Ammon's horn (tissue), 1 donor: ENCODE results near the gene SCN3A.

Source experiments
- DNase-seq: peaks from one replicate; pipeline ENCODE4 v3.0.0-alpha.2; 2016; ENCODE audit warnings: low spot score

The SCN3A gene

DNA sequence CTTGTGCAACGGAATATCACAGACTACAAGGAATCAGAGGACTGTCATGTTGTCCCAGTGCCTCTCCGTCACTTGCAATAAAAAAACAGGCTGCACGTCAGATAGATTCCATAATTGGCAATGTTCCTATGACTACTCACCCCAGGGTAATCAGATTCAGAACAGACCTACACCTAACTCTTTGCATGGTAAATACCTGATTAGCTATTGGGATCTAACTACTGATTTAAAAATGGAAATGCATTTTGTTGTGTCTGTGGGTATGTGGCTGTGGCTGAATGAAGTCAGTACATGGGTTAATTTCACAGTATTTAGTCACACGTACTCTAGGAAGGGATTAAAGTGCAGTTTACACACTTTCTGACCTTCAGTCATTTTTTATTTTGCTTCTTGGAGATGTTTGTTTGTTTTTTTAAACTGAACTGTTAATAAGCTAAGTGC lies 91.7 kb downstream of the SCN3A start:
- no peak for DNase-seq

DNA sequence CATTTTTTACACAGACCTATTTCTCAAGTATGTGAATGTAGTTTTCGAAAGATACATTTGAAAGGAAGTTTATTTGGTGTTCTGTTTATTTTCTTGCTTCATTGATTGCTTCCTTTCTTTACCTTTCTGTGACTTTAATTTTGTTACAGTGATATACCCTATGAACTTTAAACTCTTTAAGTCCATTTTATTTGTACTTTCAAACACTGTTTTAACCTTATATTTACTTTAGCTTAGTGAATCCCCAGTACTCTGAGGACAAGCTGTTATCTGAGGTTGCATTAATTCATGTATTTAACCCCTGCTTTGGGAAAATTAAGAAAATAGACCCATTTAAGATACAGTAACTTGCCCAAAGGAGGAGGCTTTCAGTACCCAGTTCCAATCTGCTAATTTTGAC lies 93.5 kb downstream of the SCN3A start:
- DNase-seq: no peak

DNA sequence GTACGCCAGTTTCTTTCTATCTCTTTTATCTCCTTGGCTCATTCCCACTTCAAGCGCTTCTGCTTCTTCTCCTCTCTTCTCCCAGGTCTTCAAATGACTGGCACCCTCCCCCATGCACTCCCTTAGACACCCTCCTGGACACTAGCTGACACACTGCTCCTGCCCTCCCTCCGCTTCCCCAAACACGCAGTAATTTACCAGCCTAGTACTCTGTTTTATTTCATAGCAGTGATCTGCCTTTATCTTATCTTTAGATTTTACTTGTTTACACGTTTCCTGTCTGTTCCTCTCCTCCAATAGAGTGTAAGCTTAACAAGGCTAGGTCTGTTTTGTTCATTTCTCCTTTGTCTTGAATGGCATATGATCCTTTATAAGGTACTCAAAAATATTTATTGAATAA lies 93.9 kb downstream of the SCN3A start:
- DNase-seq: no peak

DNA sequence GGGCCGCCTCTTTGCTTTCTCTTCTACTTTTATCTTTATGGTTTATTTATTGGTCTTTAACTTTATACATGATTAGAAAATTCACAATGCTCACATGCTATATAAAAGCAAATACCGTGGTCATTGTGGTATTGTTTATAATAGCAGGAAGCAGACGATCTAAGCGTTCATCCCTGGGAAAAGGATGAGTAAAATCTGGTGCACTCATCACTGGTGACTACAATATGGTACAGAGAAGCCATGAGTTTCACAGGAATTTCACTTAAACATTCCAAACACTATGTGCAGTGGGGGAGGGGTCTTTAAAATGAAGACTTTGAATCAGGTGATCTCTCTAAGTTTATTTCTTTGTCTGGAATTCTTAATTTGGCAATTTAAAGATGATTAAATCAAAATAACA lies 97.9 kb downstream of the SCN3A start:
- DNase-seq: no peak

DNA sequence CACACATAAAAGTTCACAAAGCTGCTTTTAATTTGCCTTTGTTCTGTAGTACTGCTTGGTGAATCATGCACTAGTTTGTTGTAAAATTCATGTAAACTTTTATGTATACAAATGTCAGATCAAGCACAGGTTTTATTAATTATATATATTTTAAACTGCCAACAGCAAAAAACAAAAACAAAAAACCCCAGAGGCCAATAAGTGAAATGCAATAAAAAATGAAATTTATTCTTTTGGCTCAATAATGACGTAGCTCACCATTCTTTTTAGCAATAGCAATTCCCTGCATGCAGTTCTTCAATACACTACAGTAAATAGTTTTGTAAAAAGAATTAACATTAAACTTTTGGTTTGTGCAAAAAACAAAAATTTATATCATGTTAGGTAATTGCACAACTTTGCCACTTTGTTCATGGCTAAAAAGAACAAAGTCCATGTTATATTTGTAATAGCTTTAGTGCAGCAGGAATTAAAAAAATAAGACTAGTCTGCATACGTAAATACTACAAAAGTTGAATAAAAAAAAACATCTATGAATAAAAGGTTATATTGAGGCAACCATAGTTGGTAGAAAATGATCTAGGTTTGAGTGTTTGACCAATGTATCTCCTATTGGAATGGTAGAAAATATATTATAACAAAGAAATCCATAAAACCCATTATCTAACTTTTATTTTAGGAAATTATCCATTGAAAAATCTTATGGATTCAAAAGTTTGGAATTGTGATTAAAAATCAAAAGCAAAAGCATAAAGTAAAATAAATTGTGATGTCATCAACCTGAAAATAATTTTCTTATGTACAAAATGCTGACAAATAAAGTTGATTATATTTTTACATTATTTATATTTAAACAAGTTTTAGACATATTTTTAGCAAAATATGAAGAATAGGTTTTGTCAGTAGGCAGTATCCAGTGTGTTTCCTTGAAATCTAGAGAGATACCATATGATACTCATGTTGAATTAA lies 115.6 kb downstream of the SCN3A start:
- DNase-seq: no peak

DNA sequence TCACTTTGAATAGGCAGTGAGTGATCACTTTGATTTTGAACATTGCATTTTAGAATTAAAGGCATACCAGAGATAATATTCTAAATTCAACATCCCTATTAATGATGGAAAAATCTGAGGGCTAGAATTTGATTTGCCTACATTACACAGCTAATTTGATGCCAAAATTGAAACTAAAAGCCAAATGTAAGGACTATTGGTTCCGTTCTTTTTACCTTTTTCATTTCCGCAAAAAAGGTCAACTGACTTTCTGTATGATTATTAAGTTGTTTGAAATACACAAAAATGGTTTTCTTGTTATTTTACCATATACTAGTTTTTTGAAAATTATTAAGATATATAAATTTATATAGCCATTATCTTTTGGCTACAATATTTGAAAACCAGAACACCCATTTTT lies 117.5 kb downstream of the SCN3A start:
- DNase-seq: no peak

DNA sequence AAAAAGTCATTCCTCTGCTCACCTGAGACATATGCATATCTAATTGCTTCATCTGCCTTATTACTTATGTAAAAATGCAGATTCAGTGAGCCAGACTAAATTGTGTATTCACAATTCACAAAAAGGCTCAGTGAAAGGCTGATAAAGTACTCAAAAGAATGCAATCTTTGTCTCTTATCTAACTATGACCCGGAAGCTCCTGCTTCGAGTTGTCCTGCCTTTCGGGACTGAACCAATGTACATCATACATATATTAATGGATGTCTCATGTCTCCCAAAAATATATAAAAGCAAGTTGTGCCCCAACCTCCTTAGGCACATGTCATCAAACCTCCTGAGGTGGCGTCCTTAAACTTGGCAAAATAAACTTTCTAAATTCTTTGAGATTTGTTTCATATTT lies 120.5 kb downstream of the SCN3A start:
- DNase-seq: no peak

DNA sequence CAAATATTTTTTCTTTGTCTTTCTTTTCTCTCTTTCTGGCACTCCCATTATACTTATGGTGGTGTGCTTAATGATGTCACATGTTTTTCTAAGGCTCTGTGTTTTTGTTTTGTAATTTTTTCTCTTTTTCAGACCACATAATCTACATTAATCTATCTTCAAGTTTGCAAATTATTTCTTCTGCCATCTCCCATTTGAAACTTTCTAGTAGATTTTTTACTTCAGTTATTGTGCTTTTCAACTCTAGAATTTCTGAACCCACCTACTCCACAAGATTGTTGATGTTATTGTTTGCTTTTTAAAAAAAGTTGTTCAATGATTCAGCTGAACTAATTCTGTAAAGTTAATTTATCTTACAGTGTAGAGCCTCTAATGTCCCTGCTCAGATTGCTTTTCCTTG lies 121.4 kb downstream of the SCN3A start:
- no peak for DNase-seq

DNA sequence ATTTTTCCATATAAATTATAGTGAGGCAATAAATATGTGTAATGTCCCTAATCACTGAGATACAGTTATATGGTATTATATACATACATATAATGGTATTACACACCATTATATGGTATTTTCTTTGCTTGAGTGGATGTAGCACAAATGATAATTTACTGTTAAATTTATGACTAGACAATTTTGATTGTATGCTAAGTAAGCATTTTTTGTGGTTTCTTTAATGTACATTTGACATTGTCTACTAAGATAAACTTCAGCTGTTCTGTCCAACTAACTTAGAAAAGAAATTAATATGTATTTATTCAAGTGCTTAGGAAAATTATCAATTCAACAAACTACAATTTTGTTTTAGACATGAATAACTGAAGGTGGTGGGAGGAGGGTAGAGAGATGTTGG lies 122.6 kb downstream of the SCN3A start:
- no peak for DNase-seq

DNA sequence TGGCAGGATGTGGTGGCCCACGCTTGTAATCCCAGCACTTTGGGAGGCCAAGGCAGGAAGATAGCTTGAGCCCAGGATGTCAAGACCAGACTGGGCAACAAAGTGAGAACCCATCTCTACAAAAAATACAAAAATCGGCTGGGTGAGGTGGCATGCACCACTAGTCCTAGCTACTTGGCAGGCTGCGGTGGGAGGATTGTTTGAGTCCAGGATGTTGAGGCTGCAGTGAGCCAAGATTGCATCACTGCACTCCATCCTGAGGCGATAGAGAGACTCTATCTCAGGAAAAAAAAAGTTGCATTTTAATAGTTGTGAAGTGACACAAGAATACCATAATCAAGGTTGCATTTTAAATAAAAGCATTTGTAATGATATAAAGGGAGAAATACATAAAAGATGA lies 124.4 kb downstream of the SCN3A start:
- no peak for DNase-seq

DNA sequence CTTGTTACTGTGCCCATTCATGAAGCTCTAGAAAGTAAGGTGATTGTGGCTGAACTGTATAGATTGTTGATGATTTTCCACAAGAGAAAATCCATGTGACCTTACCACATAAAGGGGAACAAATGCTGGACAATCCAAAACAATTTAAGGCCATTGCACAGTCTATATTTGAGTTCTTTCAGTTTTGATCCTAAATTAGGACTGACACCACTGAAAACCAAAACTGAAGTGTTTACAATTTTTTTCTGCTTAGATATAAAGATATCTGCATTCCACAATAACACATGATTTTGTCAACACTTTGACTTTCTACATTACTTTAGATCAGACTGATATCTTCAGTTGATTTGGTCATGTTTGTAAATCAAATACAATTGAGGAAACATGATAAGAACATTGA lies 124.9 kb downstream of the SCN3A start:
- DNase-seq: no peak

DNA sequence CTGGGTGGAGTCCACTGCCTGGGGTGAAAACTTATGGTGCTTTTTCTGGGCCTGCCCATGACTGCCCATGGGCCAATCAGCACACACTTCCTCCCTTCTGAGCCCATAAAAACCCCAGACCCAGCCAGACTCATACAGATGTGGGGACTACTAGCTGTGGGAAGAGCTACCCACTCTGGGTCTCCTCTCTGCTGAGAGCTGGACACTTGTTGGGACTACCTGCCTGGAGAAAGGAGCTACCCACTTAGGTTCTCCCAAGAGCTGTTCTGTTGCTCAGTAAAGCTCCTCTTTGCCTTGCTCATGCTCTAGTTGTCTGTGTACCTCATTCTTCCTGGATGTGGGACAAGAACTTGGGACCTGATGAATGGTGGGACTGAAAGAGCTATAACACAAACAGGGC lies 129.0 kb downstream of the SCN3A start:
- DNase-seq: no peak

DNA sequence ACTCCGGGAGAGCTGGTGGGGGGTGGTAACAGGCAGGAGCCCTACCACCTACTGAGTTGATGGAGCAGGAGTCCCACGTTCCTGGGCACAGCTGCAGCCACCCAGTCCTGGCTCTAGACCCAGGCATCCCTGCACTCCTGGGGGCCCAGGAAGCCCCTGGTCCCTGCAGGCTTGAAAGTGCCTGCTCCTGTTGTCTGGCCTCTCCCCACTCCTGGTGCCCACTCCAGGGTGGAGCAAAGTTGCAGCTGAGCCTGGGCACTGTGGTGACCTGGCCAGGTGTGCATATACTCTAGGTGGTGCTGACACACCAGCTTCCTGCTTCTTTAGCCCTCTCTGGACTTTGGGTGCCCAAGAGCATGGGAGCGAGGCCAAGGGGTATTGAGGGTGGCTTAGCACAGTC lies 129.5 kb downstream of the SCN3A start:
- DNase-seq: no peak

DNA sequence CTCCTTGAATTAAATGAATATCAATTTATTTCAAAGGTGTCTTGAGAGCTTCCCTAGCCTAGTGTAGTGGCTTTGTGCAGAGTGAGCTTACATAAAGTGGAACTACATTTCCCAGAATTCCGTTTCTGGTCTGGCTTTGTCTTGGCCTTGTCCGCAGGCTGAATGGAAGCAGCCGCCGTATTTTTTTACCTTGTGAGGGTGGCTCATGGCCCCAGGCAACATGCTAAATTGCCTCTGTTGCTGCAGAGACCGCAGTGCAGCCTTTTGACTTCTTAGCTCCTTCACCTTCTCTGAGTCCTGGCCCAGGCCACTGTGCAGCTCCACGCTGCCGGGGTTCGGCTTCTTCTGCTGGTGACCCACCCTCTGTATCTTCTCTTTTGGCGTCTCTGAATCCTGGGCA lies 133.8 kb downstream of the SCN3A start:
- DNase-seq: no peak

DNA sequence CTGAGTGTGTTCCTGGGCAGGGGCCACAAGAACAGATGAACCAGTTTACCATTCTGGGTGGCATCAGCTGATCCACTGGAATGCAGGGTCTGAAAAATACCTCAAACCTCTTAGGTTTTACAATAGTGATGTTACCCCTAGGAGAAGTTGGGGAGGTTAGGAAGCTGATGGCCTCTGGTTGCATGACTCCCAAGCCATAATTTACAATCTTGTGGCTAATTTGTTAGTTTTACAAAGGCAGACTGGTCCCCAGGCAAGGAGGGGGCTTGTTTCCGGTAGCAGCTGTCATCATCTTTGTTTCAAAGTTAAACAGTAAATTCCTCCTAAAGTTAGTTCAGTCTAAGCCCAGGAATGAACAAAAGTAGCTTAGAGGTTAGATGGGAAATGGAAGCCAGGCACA lies 134.7 kb downstream of the SCN3A start:
- DNase-seq: no peak

DNA sequence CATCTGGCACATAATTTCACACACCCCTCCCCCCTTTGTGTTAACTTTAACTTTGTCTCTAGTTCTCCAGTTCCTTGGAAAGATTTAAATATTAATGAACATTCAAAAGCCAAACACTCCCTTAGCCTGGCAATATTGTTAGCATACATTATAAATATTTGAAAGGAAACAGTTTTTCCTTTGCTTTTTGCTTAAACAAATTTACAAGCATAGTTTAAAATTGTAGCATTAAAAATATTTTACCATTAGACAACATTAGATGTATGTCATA lies 135.4 kb downstream of the SCN3A start:
- no peak for DNase-seq

DNA sequence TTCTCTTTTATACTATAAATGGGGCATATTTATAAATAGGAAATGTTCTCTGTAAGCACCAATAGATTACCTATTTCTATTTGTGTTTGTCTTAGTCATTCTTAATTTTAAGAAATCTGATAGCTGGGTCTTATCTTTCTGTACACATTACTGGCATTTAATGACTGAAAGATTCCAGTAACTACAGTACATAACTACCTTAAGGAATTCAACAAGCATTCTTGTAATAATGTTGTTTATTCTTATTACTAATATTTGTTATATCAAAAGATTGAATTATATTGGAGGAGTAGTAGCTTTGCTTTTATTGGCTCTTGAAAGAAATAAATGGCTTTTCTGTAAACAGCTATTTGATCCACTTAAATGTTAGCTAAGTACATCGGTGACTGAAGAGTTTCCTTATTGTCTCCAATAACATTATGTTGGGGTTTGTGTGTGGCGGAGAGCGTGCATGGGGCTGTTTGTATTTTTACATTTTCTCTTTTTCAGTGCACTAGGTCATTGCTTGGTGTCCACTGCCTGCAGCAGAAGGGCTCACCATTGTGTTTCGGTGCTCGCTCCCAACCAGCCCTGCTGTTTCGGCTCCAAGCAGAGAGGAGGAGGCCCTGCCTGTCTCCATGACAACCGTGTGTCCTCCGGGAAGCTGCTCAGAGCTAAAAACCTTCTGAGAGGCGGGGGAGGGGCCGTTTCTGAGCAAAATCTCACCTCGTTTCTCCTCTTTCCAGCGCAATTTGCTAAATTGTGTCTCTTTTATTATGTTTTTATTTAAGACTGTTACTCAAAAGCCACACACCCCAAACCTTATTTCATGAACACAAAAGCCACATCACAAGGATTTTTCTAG lies 136.0 kb downstream of the SCN3A start:
- peak; percentile 95 for DNase-seq

DNA sequence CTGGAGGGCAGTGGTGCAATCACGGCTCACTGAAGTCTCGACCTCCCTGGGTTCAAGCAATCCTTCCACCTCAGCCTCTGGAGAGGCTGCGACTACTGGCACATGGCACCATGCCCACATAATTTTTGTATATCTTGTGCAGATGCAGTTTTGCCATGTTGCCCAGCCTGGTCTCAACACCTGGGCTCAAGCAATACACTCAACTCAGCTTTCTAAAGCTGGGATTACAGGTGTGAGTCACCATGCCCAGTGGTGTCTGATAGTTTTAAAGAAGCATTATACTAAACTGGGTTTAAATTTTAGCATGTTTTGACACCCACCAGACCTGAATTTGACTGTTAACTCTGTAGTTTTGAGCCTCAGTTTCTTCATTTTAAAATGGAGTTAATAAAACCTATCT lies 139.1 kb downstream of the SCN3A start:
- DNase-seq: no peak

DNA sequence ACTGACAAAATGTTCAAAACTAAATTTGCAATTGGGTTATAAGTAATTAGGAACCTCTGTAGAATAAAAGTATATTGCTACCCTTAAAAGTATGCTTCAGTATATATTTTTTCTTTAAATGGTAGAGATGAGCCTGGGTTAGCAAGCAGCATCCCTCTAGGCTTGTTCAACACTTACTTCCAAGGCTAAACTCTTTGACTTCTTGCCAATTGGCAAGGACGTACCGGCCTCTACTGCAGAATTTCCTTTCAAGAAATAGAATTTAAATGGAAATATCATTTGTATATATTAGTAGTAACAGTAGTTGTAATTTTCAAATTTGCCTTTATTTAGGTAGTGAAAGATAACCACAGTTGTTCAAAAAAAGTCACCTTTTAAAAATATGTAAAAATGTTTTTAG lies 143.4 kb downstream of the SCN3A start:
- no peak for DNase-seq

DNA sequence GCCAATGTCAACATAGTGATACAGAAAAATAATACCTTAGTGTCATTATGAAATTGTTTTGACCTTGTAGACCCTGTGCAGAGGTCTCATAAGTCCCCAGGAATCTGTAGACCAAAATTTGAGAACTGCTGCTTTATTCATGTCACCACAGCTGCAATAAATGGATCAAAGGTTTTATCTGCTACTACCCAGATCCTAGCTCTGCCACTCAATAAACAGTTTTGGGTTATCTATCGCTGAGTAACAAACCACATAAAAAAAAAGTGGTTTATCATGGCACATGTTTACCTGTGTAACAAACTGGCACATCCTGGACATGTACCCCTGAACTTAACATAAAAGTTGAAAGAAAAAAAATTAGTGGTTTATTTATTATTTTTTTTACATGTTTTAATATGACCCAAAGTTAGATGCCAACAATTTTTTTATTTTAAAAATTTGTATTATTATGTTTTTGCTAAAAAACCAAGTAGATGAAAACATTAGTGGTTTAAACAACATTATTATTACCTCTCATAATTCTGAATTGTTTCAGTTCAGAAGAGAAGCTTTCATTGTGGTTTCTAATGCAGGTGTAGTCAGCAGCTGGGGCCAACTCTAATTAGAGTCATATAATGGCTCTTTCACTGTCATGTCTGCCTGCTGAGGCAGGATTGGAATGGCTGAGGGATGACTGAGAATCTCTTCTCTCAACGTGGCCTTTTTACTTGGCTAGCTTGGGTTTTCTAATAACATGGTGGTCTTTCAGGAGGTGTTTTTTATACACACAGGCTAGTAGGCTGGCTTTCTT lies 145.2 kb downstream of the SCN3A start:
- no peak for DNase-seq

DNA sequence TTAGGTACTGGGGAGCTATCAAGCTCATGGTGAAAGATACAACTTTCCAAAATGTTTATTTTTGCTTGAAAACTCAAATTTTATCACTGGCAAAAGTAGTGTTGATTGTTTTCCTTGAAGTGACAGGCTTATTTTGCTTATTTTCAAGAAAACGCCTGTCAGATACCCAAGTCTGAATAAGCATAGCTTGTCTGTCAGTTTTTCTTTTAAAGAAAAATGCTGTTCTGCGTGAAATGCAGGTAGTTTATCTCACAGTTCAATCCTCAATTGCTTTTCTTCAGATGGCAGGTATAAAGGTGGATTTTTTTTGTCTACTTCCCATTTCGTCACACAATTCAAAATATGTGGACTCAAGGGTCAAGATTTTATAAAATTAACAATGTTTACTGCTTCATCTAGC lies 145.9 kb downstream of the SCN3A start:
- DNase-seq: no peak

DNA sequence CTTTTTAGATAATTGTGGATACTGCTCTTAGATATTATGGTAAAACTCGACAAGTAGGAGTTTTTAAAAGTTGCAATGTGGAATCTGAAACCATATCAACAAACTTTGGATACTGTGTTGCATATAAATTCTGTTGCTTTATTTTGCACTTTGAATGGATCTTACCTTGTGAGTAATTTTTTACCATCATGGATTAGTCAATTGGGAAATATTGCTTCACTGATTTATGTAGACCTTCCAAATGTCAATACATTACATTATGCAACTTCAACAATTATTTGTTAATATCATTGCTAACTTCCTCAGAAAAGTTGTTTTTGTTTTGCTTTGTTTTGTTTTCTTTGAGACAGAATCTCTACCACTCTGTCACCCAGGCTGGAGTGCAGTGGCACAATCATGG lies 146.5 kb downstream of the SCN3A start:
- DNase-seq: no peak

DNA sequence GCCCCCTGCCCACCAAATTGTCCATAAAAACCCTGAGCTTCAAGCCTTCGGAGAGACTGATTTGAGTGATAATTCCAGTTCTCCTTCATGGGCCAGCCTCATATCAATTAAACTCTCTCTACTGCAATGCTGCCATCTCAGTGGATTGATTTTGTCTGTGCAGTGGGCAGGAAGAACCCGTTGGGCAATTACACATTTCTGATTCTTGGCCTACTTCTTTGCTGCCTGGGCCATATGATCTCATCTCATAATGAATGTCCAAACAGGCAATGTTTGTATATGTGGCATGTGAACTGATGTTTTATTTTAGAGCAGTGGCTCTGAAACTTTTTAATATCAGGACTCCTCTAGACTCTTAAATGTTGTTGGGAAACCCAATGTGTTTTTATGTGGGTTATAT lies 147.3 kb downstream of the SCN3A start:
- no peak for DNase-seq
